ENCODE data around the gene RPS19BP1.

DNA sequence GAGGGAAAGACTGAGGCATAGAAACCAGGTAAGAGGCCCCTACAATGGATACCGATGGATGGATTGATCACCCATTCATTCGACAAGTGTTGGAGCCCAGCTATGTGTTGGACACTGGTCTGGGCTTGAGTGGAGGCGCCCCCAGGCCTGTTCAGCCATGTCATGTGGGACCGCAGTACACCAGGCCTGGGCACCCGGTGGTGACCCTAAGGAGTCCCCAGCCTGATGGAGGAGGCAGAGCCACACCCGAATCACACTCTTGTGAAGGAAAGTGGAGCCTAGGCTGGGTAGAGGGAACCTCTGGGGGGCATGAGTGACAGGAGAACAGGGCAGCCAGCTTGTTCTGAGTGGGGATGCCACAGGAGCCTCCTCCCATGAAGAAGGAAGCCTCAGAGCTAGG, 48.2 kb upstream of the RPS19BP1 start:
- TF ChIP-seq EP300 (IDR thresholded peaks at IDR 0.05) (no peak), POLR2A (IDR thresholded peaks at IDR 0.05) (no peak)
